A673 (cell line): ENCODE results near the gene SERPINH1.

ENCODE experiments used
- EZH2 ChIP-seq: fragments of 200-600 bp; sonication (generic); IDR thresholded peaks from 2 replicates; pipeline ENCODE4 v1.6.1; 2017; ENCODE audit warnings: borderline replicate concordance, low read depth, mild to moderate bottlenecking, mixed read lengths, antibody characterized with exemption, low read length; ENCODE audit not compliant: poor library complexity, severe bottlenecking
- TF ChIP-seq, protein P1 (sequence below): fragments of 300-800, 200-600 bp; sonication (generic); conservative IDR thresholded peaks from 2 replicates; pipeline ENCODE4 v1.5.1; 2017; ENCODE audit warnings: low read depth, mild to moderate bottlenecking, antibody characterized with exemption, low read length, moderate library complexity, mixed read lengths

DNA sequence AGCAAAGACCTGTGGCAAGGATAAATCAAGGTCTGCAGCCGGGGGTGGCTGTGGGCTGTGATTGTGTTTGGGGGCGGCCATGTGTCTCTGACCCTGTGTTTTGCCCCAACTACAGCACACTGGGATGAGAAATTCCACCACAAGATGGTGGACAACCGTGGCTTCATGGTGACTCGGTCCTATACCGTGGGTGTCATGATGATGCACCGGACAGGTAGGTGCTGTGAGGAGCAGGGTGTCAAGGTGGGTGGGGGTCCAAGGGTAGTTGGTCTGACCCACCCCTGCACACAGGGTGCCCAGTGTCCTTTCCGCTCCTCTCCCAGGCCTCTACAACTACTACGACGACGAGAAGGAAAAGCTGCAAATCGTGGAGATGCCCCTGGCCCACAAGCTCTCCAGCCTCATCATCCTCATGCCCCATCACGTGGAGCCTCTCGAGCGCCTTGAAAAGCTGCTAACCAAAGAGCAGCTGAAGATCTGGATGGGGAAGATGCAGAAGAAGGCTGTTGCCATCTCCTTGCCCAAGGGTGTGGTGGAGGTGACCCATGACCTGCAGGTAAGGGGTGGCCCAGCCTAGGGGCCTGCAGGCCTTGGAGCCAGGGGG is 6.7 kb downstream of the SERPINH1 start:
- TF ChIP-seq, protein P1, sequence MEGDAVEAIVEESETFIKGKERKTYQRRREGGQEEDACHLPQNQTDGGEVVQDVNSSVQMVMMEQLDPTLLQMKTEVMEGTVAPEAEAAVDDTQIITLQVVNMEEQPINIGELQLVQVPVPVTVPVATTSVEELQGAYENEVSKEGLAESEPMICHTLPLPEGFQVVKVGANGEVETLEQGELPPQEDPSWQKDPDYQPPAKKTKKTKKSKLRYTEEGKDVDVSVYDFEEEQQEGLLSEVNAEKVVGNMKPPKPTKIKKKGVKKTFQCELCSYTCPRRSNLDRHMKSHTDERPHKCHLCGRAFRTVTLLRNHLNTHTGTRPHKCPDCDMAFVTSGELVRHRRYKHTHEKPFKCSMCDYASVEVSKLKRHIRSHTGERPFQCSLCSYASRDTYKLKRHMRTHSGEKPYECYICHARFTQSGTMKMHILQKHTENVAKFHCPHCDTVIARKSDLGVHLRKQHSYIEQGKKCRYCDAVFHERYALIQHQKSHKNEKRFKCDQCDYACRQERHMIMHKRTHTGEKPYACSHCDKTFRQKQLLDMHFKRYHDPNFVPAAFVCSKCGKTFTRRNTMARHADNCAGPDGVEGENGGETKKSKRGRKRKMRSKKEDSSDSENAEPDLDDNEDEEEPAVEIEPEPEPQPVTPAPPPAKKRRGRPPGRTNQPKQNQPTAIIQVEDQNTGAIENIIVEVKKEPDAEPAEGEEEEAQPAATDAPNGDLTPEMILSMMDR, result no peak
- TF ChIP-seq EZH2, result no peak
